ENCODE measurements around the gene PPP1R13B.

DNA sequence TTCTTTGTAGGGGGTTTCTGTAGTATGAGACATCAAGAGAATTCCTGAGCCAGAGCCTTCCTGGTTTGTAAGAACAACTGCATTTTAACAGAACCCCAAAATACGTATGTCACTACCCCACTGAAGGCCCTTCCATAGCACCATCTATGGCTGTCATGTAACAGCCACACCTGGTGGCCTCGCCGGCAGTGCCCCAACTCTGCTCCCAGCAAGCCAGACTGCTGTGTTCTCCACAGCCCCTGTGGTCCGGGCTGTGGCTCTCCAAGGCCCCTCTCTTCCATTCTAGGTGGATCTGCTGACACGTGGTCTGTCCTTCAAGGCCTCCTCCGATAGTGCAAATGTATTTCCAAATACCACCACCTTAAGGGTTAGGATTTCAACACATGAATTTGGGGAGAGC, 9.9 kb upstream of the PPP1R13B start:
- TF ChIP-seq, protein P1, sequence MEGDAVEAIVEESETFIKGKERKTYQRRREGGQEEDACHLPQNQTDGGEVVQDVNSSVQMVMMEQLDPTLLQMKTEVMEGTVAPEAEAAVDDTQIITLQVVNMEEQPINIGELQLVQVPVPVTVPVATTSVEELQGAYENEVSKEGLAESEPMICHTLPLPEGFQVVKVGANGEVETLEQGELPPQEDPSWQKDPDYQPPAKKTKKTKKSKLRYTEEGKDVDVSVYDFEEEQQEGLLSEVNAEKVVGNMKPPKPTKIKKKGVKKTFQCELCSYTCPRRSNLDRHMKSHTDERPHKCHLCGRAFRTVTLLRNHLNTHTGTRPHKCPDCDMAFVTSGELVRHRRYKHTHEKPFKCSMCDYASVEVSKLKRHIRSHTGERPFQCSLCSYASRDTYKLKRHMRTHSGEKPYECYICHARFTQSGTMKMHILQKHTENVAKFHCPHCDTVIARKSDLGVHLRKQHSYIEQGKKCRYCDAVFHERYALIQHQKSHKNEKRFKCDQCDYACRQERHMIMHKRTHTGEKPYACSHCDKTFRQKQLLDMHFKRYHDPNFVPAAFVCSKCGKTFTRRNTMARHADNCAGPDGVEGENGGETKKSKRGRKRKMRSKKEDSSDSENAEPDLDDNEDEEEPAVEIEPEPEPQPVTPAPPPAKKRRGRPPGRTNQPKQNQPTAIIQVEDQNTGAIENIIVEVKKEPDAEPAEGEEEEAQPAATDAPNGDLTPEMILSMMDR (IDR thresholded peaks at IDR 0.05; ENCODE audit: poor library complexity): no peak
- TF ChIP-seq EZH2 (IDR thresholded peaks at IDR 0.05; ENCODE audit: borderline replicate concordance): no peak
- no peak for TF ChIP-seq EZH2phosphoT487 (IDR thresholded peaks at IDR 0.05; ENCODE audit: low read depth, severe bottlenecking, unreplicated experiment)
